OCI-LY3 (cell line): ENCODE data around the gene PALLD.

Source experiments
- H2AFZ ChIP-seq: fragments of 200-600, 300-600 bp; shearing (Covaris generic); 2 replicates; pipeline ENCODE4 v1.6.0; 2014; ENCODE audit warnings: antibody characterized with exemption, low read depth, low read length
- H3K27ac ChIP-seq: fragments of 200-600, 300-600 bp; sonication (generic); 2 replicates; pipeline ENCODE4 v1.5.1; 2014; ENCODE audit warnings: mild to moderate bottlenecking, low read length, moderate library complexity, mixed read lengths
- H3K27me3 ChIP-seq: fragments of 200-600, 300-600 bp; sonication (generic); 2 replicates; pipeline ENCODE4 v1.6.1; 2014; ENCODE audit warnings: low read depth, low read length, mixed read lengths
- H3K36me3 ChIP-seq: fragments of 200-600, 300-600 bp; sonication (generic); replicated peaks from 2 replicates; pipeline ENCODE3; 2014; ENCODE audit warnings: low read depth, low read length, mixed read lengths
- H3K4me1 ChIP-seq: fragments of 300-600, 200-600 bp; sonication (generic); 2 replicates; pipeline ENCODE4 v1.6.1; 2014; ENCODE audit warnings: low read length, mixed read lengths
- H3K4me2 ChIP-seq: fragments of 200-600, 300-600 bp; sonication (generic); 2 replicates; pipeline ENCODE4 v1.6.1; 2014; ENCODE audit warnings: low read length, mixed read lengths
- H3K4me3 ChIP-seq: fragments of 300-600, 200-600 bp; sonication (generic); 2 replicates; pipeline ENCODE4 v1.5.1; 2014; ENCODE audit warnings: antibody characterized with exemption, mild to moderate bottlenecking, low read length, moderate library complexity
- H3K79me2 ChIP-seq: fragments of 300-600, 200-600 bp; shearing (Covaris generic); 2 replicates; pipeline ENCODE4 v1.6.1; 2014; ENCODE audit warnings: mild to moderate bottlenecking, low read length, mixed read lengths
- H3K9ac ChIP-seq: fragments of 300-600, 200-600 bp; shearing (Covaris generic); 2 replicates; pipeline ENCODE4 v1.6.0; 2014; ENCODE audit warnings: mild to moderate bottlenecking, low read length, moderate library complexity
- H3K9me3 ChIP-seq: fragments of 200-600, 300-600 bp; shearing (Covaris generic); 2 replicates; pipeline ENCODE4 v1.6.1; 2014; ENCODE audit warnings: low read length, mixed read lengths; ENCODE audit not compliant: insufficient read depth
- H4K20me1 ChIP-seq: fragments of 200-600, 300-600 bp; sonication (generic); 2 replicates; pipeline ENCODE4 v1.6.1; 2016; ENCODE audit warnings: low read length, mixed read lengths; ENCODE audit not compliant: insufficient read depth
- CTCF ChIP-seq: fragments of 200-600, 300-600 bp; sonication (generic); IDR thresholded peaks from 2 replicates; pipeline ENCODE4 v1.5.1; 2014; ENCODE audit warnings: antibody characterized with exemption, low read length, low read depth
- EZH2phosphoT487 ChIP-seq: fragments of 200-600 bp; shearing (Covaris generic); IDR thresholded peaks from 2 replicates; pipeline ENCODE4 v1.6.1; 2018; ENCODE audit warnings: antibody characterized with exemption, mixed run types, low read depth

Gene PALLD

GRCh38 chr4:168502861-168503260 lies 6.0 kb downstream of the PALLD start:
- no peak overlapping the region for H3K4me2 ChIP-seq
- no peaks in the 10 kb centered on the region for H3K36me3 ChIP-seq
- H3K4me1 ChIP-seq, result no peaks in the 10 kb centered on the region
- no peak overlapping the region for H3K9ac ChIP-seq
- H3K27me3 ChIP-seq, result 0 out of 2 replicates have a peak, but pooled peaks cover 3% of the 10 kb centered on the region
- H3K79me2 ChIP-seq, result no peaks in the 10 kb centered on the region
- no peaks in the 10 kb centered on the region for H3K9me3 ChIP-seq
- no peak overlapping the region for H3K4me3 ChIP-seq
- TF ChIP-seq CTCF (no peak), EZH2phosphoT487 (no peak)
- H3K27ac ChIP-seq, result no peak overlapping the region
- H2AFZ ChIP-seq, result no peak overlapping the region
- no peaks in the 10 kb centered on the region for H4K20me1 ChIP-seq

- H3K4me3 ChIP-seq, result no peak overlapping the region
- no peak for TF ChIP-seq EZH2phosphoT487
- no peak for TF ChIP-seq CTCF
- H3K79me2 ChIP-seq, result no peaks in the 10 kb centered on the region
- no peak overlapping the region for H3K4me2 ChIP-seq
- H3K36me3 ChIP-seq, result no peaks in the 10 kb centered on the region
- no peaks in the 10 kb centered on the region for H4K20me1 ChIP-seq
- no peak overlapping the region for H2AFZ ChIP-seq
- H3K27me3 ChIP-seq, result 0 out of 2 replicates have a peak, but pooled peaks cover 3% of the 10 kb centered on the region
- no peak overlapping the region for H3K9ac ChIP-seq
- no peak overlapping the region for H3K27ac ChIP-seq
- H3K9me3 ChIP-seq, result no peaks in the 10 kb centered on the region
- no peaks in the 10 kb centered on the region for H3K4me1 ChIP-seq
These were observed 7.0 kb downstream of the PALLD start for GRCh38 chr4:168503652-168504362.

GRCh38 chr4:168504526-168504925 lies 7.7 kb downstream of the PALLD start:
- Histone ChIP-seq H2AFZ (no peak overlapping the region), H3K4me2 (no peak overlapping the region), H3K27ac (no peak overlapping the region), H3K79me2 (no peaks in the 10 kb centered on the region), H3K36me3 (no peaks in the 10 kb centered on the region), H3K4me1 (no peaks in the 10 kb centered on the region), H3K9ac (no peak overlapping the region), H3K4me3 (no peak overlapping the region), H3K9me3 (no peaks in the 10 kb centered on the region), H3K27me3 (0 out of 2 replicates have a peak, but pooled peaks cover 3% of the 10 kb centered on the region), H4K20me1 (no peaks in the 10 kb centered on the region)
- no peak for TF ChIP-seq EZH2phosphoT487
- TF ChIP-seq CTCF, result no peak

- no peak overlapping the region for H3K27ac ChIP-seq
- no peak overlapping the region for H2AFZ ChIP-seq
- no peaks in the 10 kb centered on the region for H3K4me1 ChIP-seq
These were observed 9.2 kb downstream of the PALLD start for GRCh38 chr4:168506014-168506413.

More at GRCh38 chr4:168506014-168506413, 9.2 kb downstream of the PALLD start:
- Histone ChIP-seq H3K36me3 (no peaks in the 10 kb centered on the region), H3K4me2 (no peak overlapping the region), H3K79me2 (no peaks in the 10 kb centered on the region), H4K20me1 (no peaks in the 10 kb centered on the region), H3K9me3 (no peaks in the 10 kb centered on the region), H3K27me3 (0 out of 2 replicates have a peak, but pooled peaks cover 3% of the 10 kb centered on the region), H3K4me3 (no peak overlapping the region), H3K9ac (no peak overlapping the region)
- TF ChIP-seq CTCF, result no peak
- no peak for TF ChIP-seq EZH2phosphoT487
